ENCODE data around the gene RASIP1.
"Not testable (repeated sequence)": the region's sequence is repeated elsewhere in the genome, so short reads cannot be mapped to it uniquely, and the experiment has no call there.

Gene RASIP1

GRCh38 chr19:48720613-48721296, 19.7 kb downstream of the RASIP1 start:
- peak; percentile 96 for DNase-seq (ENCODE audit: low spot score)
- in situ Hi-C loops (cut with MboI; ENCODE audit: low sequenced_read_pairs, unreplicated experiment): no loop called here
- no peak for TF ChIP-seq CTCF (IDR thresholded peaks at IDR 0.05; ENCODE audit: borderline replicate concordance, control extremely low read depth, extremely low read depth, insufficient read depth, missing control alignments)

DNA sequence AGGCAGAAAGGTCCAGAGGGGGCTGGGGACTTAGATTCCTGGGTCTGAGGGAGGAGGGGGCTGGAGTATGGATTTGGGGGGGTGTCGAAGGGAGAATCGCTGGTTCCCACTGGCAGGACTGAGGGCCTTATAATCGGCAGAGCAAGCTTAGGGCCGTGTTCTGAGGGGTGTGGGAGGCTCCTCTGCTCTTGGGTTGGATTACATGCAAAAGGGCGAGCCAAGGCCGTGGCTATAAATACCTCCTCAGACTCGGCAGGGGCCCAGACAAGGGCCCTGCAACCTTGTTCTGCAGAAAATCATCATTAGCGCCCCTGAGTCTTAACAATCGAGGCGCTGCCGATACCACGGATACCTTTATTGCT, 20.2 kb downstream of the RASIP1 start:
- no peak for DNase-seq (ENCODE audit: low spot score)
- in situ Hi-C loops (cut with MboI; ENCODE audit: low sequenced_read_pairs, unreplicated experiment): no loop called here
- no peak for TF ChIP-seq CTCF (IDR thresholded peaks at IDR 0.05; ENCODE audit: borderline replicate concordance, control extremely low read depth, extremely low read depth, insufficient read depth, missing control alignments)

DNA sequence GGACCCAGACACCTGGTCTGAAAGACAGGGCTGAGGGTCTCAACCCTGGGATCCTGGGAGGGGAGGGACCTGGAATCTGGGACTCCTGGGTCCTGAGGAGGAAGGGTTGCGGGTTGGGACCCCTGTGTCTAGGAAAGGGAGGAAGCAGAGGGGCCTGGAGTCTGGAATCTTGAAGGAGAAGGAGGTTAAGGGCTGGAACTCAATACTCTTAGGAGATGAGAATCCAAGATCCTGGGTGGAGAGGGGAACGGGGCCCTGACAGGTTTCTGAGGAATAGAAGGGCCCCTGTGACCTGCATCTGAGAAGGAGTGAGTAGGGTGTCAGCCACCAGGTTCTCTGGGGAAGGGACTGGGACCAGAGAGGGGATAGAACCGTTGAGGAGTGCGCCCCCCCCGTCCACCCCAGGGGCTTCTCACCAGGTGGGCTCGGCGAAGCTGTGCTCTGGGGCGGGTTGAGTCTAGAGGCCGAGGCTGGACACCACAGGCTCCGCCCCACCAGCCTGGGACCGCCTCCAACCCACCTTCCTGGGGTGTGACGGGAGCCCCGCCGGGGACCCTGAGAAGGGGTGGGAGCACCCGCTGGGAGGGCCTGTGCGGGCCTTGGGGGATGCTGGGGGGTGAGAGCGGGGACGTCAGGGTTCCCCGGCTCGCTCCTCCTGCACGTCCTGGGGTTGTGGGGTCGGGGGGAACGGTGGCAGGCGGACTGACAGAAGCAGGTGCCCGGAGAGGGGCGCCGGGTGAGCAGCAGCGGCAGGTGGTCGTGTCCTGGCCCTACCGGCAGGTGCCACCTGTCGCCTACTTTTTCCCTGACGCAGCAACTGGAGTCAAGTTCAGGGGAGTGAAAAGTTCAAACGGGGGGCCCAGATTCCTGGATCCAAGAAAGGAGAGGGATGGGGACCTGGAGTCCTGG, 20.9 kb downstream of the RASIP1 start, which contains the start of gene MAMSTR:
Gene MAMSTR, minus strand, starts transcription at position 463 of the 909 bp plus-strand sequence. CDS start 694 bp downstream, outside the sequence.
- in situ Hi-C loops (cut with MboI; ENCODE audit: low sequenced_read_pairs, unreplicated experiment): no loop called here
- DNase-seq (ENCODE audit: low spot score): no peak
- TF ChIP-seq CTCF (IDR thresholded peaks at IDR 0.05; ENCODE audit: borderline replicate concordance, control extremely low read depth, extremely low read depth, insufficient read depth, missing control alignments): no peak

- TF ChIP-seq CTCF (IDR thresholded peaks at IDR 0.05; ENCODE audit: borderline replicate concordance, control extremely low read depth, extremely low read depth, insufficient read depth, missing control alignments): no peak
- in situ Hi-C loops (cut with MboI; ENCODE audit: low sequenced_read_pairs, unreplicated experiment): no loop called here
- DNase-seq (ENCODE audit: low spot score): no peak
Measured at GRCh38 chr19:48718711-48719231, 21.6 kb downstream of the RASIP1 start.

- DNase-seq (ENCODE audit: low spot score); in situ Hi-C loops (cut with MboI; ENCODE audit: low sequenced_read_pairs, unreplicated experiment): not testable (repeated sequence)
Measured at GRCh38 chr19:48718106-48718505, 22.3 kb downstream of the RASIP1 start.

DNA sequence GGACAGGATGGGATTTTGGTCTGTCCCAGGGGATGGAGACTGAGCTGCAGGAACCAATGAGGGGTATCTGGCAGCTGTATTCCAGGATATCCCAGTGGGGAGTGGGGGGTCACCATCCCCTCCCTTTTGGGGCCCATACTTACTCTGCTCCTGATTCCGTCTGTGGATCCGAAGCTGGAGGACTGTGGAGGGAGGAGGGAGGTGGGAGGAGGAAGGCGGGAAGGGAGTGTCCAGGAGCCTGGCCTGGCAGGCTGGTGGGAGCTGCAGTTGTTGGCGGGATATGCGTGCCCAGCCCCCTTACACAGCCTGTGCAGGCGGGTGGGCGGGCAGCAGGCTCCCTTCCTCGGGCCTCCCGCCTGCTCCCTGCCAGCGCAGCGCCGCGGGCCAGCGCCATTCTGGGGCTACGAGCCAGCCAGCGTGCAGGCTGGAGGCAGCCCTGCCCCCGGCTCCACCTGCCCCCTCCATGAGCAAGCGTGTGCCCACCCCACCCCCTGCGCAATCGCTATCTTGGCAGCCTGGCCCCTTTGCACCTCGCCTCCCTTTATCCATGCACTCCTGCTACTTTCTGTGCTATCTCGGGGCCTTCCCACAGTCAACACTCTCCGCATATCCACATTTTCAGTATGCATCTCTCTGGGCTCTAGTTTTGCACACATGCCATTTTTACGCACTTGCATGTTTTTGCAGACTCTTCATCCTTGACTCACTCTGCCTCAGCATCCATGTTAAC, 23.7 kb downstream of the RASIP1 start:
- no peak for DNase-seq (ENCODE audit: low spot score)

More for the DNA sequence above, 23.7 kb downstream of the RASIP1 start:
- TF ChIP-seq CTCF (IDR thresholded peaks at IDR 0.05; ENCODE audit: borderline replicate concordance, control extremely low read depth, extremely low read depth, insufficient read depth, missing control alignments): no peak
- in situ Hi-C loops (cut with MboI; ENCODE audit: low sequenced_read_pairs, unreplicated experiment): no loop called here
